ENCODE results near the gene RBM3. TPM values are rescaled to one million over a fixed set of nuclear protein-coding genes. Genes with fewer than 3 reads are reported as not detected.

The RBM3 gene
- polyA plus RNA-seq, 2 donors = 134 to 205 TPM

GRCh38 chrX:48573690-48574269 lies 504 bp upstream of the RBM3 start:
- 39 to 51% methylated on average over 19 of the region's 19 CpGs for WGBS, 2 donors
- H3K36me3 ChIP-seq (ENCODE audit: control insufficient read depth in 2 of 2, insufficient read depth in 2 of 2, low read length in 1 of 2) = peaks cover 3 to 17% of the 10 kb centered on the region in 2 donors

GRCh38 chrX:48575642-48576041 lies 1.4 kb downstream of the RBM3 start:
- WGBS, 2 donors = 66 to 73% methylated on average over 13 of the region's 13 CpGs
- peaks cover 0 to 6% of the 10 kb centered on the region in 2 donors for H3K9me3 ChIP-seq (ENCODE audit: control insufficient read depth in 2 of 2, insufficient read depth in 1 of 2, low read depth in 1 of 2, low read length in 1 of 2)
- H3K36me3 ChIP-seq (ENCODE audit: control insufficient read depth in 2 of 2, insufficient read depth in 2 of 2, low read length in 1 of 2) = peaks cover 3 to 20% of the 10 kb centered on the region in 2 donors
- H3K4me1 ChIP-seq (ENCODE audit: control insufficient read depth in 2 of 2, insufficient read depth in 2 of 2, low read length in 1 of 2) = peaks cover 0 to 6% of the 10 kb centered on the region in 2 donors
- H3K27ac ChIP-seq (ENCODE audit: low read depth in 2 of 2, low read length in 1 of 2) = peak overlapping the region; percentile 40 to 97
- H3K27me3 ChIP-seq (ENCODE audit: control insufficient read depth in 1 of 2, insufficient read depth in 2 of 2, low read length in 2 of 2) = no peaks in the 10 kb centered on the region
- peak overlapping the region; percentile 76 to 78 for H3K4me3 ChIP-seq (ENCODE audit: low read depth in 1 of 2, low read length in 2 of 2)

More at GRCh38 chrX:48573690-48574269, 504 bp upstream of the RBM3 start:
- no peaks in the 10 kb centered on the region for H3K27me3 ChIP-seq (ENCODE audit: control insufficient read depth in 1 of 2, insufficient read depth in 2 of 2, low read length in 2 of 2)
- peaks cover 0 to 6% of the 10 kb centered on the region in 2 donors for H3K9me3 ChIP-seq (ENCODE audit: control insufficient read depth in 2 of 2, insufficient read depth in 1 of 2, low read depth in 1 of 2, low read length in 1 of 2)
- peaks cover 0 to 6% of the 10 kb centered on the region in 2 donors for H3K4me1 ChIP-seq (ENCODE audit: control insufficient read depth in 2 of 2, insufficient read depth in 2 of 2, low read length in 1 of 2)
- H3K27ac ChIP-seq (ENCODE audit: low read depth in 2 of 2, low read length in 1 of 2) = peak overlapping the region; percentile 93 to 97
- peak overlapping the region; percentile 24 to 78 for H3K4me3 ChIP-seq (ENCODE audit: low read depth in 1 of 2, low read length in 2 of 2)

GRCh38 chrX:48576108-48576507 lies 1.8 kb downstream of the RBM3 start:
- 47 to 58% methylated on average over 6 of the region's 6 CpGs for WGBS, 2 donors
- Histone ChIP-seq H3K4me1 (ENCODE audit: control insufficient read depth in 2 of 2, insufficient read depth in 2 of 2, low read length in 1 of 2) (peaks cover 0 to 6% of the 10 kb centered on the region in 2 donors), H3K9me3 (ENCODE audit: control insufficient read depth in 2 of 2, insufficient read depth in 1 of 2, low read depth in 1 of 2, low read length in 1 of 2) (peaks cover 0 to 6% of the 10 kb centered on the region in 2 donors), H3K27me3 (ENCODE audit: control insufficient read depth in 1 of 2, insufficient read depth in 2 of 2, low read length in 2 of 2) (no peaks in the 10 kb centered on the region), H3K4me3 (ENCODE audit: low read depth in 1 of 2, low read length in 2 of 2) (peak overlapping the region; percentile 76 to 78), H3K27ac (ENCODE audit: low read depth in 2 of 2, low read length in 1 of 2) (peak overlapping the region; percentile 40 to 97), H3K36me3 (ENCODE audit: control insufficient read depth in 2 of 2, insufficient read depth in 2 of 2, low read length in 1 of 2) (peaks cover 3 to 20% of the 10 kb centered on the region in 2 donors)

GRCh38 chrX:48578661-48579128 lies 4.4 kb downstream of the RBM3 start:
- H3K4me1 ChIP-seq (ENCODE audit: control insufficient read depth in 2 of 2, insufficient read depth in 2 of 2, low read length in 1 of 2) = peaks cover 0 to 6% of the 10 kb centered on the region in 2 donors
- H3K4me3 ChIP-seq (ENCODE audit: low read depth in 1 of 2, low read length in 2 of 2) = no peak overlapping the region
- peaks cover 3 to 20% of the 10 kb centered on the region in 2 donors for H3K36me3 ChIP-seq (ENCODE audit: control insufficient read depth in 2 of 2, insufficient read depth in 2 of 2, low read length in 1 of 2)
- H3K27me3 ChIP-seq (ENCODE audit: control insufficient read depth in 1 of 2, insufficient read depth in 2 of 2, low read length in 2 of 2) = no peaks in the 10 kb centered on the region
- 49 to 59% methylated on average over 2 of the region's 2 CpGs for WGBS, 2 donors
- peak overlapping the region; percentile 40 to 54 for H3K27ac ChIP-seq (ENCODE audit: low read depth in 2 of 2, low read length in 1 of 2)
- peaks cover 0 to 3% of the 10 kb centered on the region in 2 donors for H3K9me3 ChIP-seq (ENCODE audit: control insufficient read depth in 2 of 2, insufficient read depth in 1 of 2, low read depth in 1 of 2, low read length in 1 of 2)

GRCh38 chrX:48579259-48579658 lies 5.0 kb downstream of the RBM3 start:
- peaks cover 0 to 2% of the 10 kb centered on the region in 2 donors for H3K9me3 ChIP-seq (ENCODE audit: control insufficient read depth in 2 of 2, insufficient read depth in 1 of 2, low read depth in 1 of 2, low read length in 1 of 2)
- H3K27ac ChIP-seq (ENCODE audit: low read depth in 2 of 2, low read length in 1 of 2) = peak overlapping the region; percentile 40 to 54
- no peaks in the 10 kb centered on the region for H3K27me3 ChIP-seq (ENCODE audit: control insufficient read depth in 1 of 2, insufficient read depth in 2 of 2, low read length in 2 of 2)
- H3K4me3 ChIP-seq (ENCODE audit: low read depth in 1 of 2, low read length in 2 of 2) = no peak overlapping the region
- peaks cover 0 to 6% of the 10 kb centered on the region in 2 donors for H3K4me1 ChIP-seq (ENCODE audit: control insufficient read depth in 2 of 2, insufficient read depth in 2 of 2, low read length in 1 of 2)
- WGBS, 2 donors = 64 to 68% methylated on average over 3 of the region's 3 CpGs
- peaks cover 3 to 20% of the 10 kb centered on the region in 2 donors for H3K36me3 ChIP-seq (ENCODE audit: control insufficient read depth in 2 of 2, insufficient read depth in 2 of 2, low read length in 1 of 2)

GRCh38 chrX:48580662-48581061 lies 6.4 kb downstream of the RBM3 start:
- 56 to 67% methylated on average over 1 of the region's 1 CpG for WGBS, 2 donors
- no peak overlapping the region for H3K4me3 ChIP-seq (ENCODE audit: low read depth in 1 of 2, low read length in 2 of 2)
- peaks cover 3 to 16% of the 10 kb centered on the region in 2 donors for H3K36me3 ChIP-seq (ENCODE audit: control insufficient read depth in 2 of 2, insufficient read depth in 2 of 2, low read length in 1 of 2)
- H3K27me3 ChIP-seq (ENCODE audit: control insufficient read depth in 1 of 2, insufficient read depth in 2 of 2, low read length in 2 of 2) = no peaks in the 10 kb centered on the region
- H3K27ac ChIP-seq (ENCODE audit: low read depth in 2 of 2, low read length in 1 of 2) = peak overlapping the region; percentile 20 to 67
- H3K4me1 ChIP-seq (ENCODE audit: control insufficient read depth in 2 of 2, insufficient read depth in 2 of 2, low read length in 1 of 2) = peaks cover 0 to 4% of the 10 kb centered on the region in 2 donors
- no peaks in the 10 kb centered on the region for H3K9me3 ChIP-seq (ENCODE audit: control insufficient read depth in 2 of 2, insufficient read depth in 1 of 2, low read depth in 1 of 2, low read length in 1 of 2)

GRCh38 chrX:48584698-48585097 lies 10.4 kb downstream of the RBM3 start:
- Histone ChIP-seq H3K4me1 (ENCODE audit: control insufficient read depth in 2 of 2, insufficient read depth in 2 of 2, low read length in 1 of 2) (no peaks in the 10 kb centered on the region), H3K9me3 (ENCODE audit: control insufficient read depth in 2 of 2, insufficient read depth in 1 of 2, low read depth in 1 of 2, low read length in 1 of 2) (no peaks in the 10 kb centered on the region), H3K27ac (ENCODE audit: low read depth in 2 of 2, low read length in 1 of 2) (no peak overlapping the region), H3K36me3 (ENCODE audit: control insufficient read depth in 2 of 2, insufficient read depth in 2 of 2, low read length in 1 of 2) (no peaks in the 10 kb centered on the region), H3K27me3 (ENCODE audit: control insufficient read depth in 1 of 2, insufficient read depth in 2 of 2, low read length in 2 of 2) (no peaks in the 10 kb centered on the region), H3K4me3 (ENCODE audit: low read depth in 1 of 2, low read length in 2 of 2) (no peak overlapping the region)
- whole genome bisulfite sequencing, 2 donors = 36 to 58% methylated on average over 2 of the region's 2 CpGs

GRCh38 chrX:48589482-48590162 lies 15.3 kb downstream of the RBM3 start:
- Histone ChIP-seq H3K27ac (ENCODE audit: low read depth in 2 of 2, low read length in 1 of 2) (no peak overlapping the region), H3K9me3 (ENCODE audit: control insufficient read depth in 2 of 2, insufficient read depth in 1 of 2, low read depth in 1 of 2, low read length in 1 of 2) (no peaks in the 10 kb centered on the region), H3K4me3 (ENCODE audit: low read depth in 1 of 2, low read length in 2 of 2) (no peak overlapping the region), H3K27me3 (ENCODE audit: control insufficient read depth in 1 of 2, insufficient read depth in 2 of 2, low read length in 2 of 2) (no peaks in the 10 kb centered on the region), H3K36me3 (ENCODE audit: control insufficient read depth in 2 of 2, insufficient read depth in 2 of 2, low read length in 1 of 2) (no peaks in the 10 kb centered on the region), H3K4me1 (ENCODE audit: control insufficient read depth in 2 of 2, insufficient read depth in 2 of 2, low read length in 1 of 2) (peaks cover 0 to 4% of the 10 kb centered on the region in 2 donors)
- 55 to 61% methylated on average over 13 of the region's 13 CpGs for WGBS, 2 donors

- Histone ChIP-seq H3K36me3 (ENCODE audit: control insufficient read depth in 2 of 2, insufficient read depth in 2 of 2, low read length in 1 of 2) (no peaks in the 10 kb centered on the region), H3K27ac (ENCODE audit: low read depth in 2 of 2, low read length in 1 of 2) (peak overlapping the region; percentile 55 to 72), H3K9me3 (ENCODE audit: control insufficient read depth in 2 of 2, insufficient read depth in 1 of 2, low read depth in 1 of 2, low read length in 1 of 2) (no peaks in the 10 kb centered on the region), H3K27me3 (ENCODE audit: control insufficient read depth in 1 of 2, insufficient read depth in 2 of 2, low read length in 2 of 2) (no peaks in the 10 kb centered on the region), H3K4me3 (ENCODE audit: low read depth in 1 of 2, low read length in 2 of 2) (no peak overlapping the region), H3K4me1 (ENCODE audit: control insufficient read depth in 2 of 2, insufficient read depth in 2 of 2, low read length in 1 of 2) (peaks cover 0 to 4% of the 10 kb centered on the region in 2 donors)
- 84 to 89% methylated on average over 21 of the region's 21 CpGs for WGBS, 2 donors
Observed at GRCh38 chrX:48590203-48591103, 16.2 kb downstream of the RBM3 start.

Measured in esophagus (tissue), 2 donors.